Mucosa of descending colon (tissue), 3 donors: ENCODE results near the gene MYOM3. TPM values are rescaled to one million over a fixed set of nuclear protein-coding genes. Genes with fewer than 3 reads are reported as not detected.

Experiments used
- ATAC-seq: fragments of 200-7000 bp; cut with Tn5 transposase; one replicate; pipeline ENCODE4 v1.9.1; 2020; ENCODE audit warnings: mild to moderate bottlenecking, moderate library complexity
- DNase-seq, 3 donors: peaks; one replicate each; pipeline ENCODE4 v3.0.0-alpha.2; 2020
- H3K36me3 ChIP-seq: fragments of 200-600 bp; one replicate; pipeline ENCODE4 v1.8.0; 2021; ENCODE audit warnings: low read depth, mild to moderate bottlenecking
- H3K4me1 ChIP-seq: fragments of 200-600 bp; one replicate; pipeline ENCODE4 v1.8.0; 2021; ENCODE audit warnings: low read depth, mild to moderate bottlenecking
- H3K4me3 ChIP-seq: fragments of 200-600 bp; one replicate; pipeline ENCODE4 v1.8.0; 2021; ENCODE audit warnings: mild to moderate bottlenecking
- H3K9me3 ChIP-seq: fragments of 200-600 bp; one replicate; pipeline ENCODE4 v1.8.0; 2021; ENCODE audit warnings: mild to moderate bottlenecking
- CTCF ChIP-seq: fragments of 200-600 bp; IDR thresholded peaks from one replicate; pipeline ENCODE4 v1.8.0; 2022; ENCODE audit warnings: antibody characterized with exemption, mild to moderate bottlenecking
- intact Hi-C, 2 donors: fragments of 100-400 bp; cut with DNase I in 1 of 2; cut with micrococcal nuclease in 1 of 2; formaldehyde crosslinking; loops; one replicate each; pipeline versions ENCODE4 v1.11.0 to v1.11.1; 2022; cut with DNase I, micrococcal nuclease
- total RNA-seq, 3 donors: library from RNA; stranded (reverse); fragmentation: NEBNext Ultra II Directional in 2 of 3; extraction: Animal tissue kit (Norgen Biotek cat#: 25700) in 2 of 3; gene quantifications; one replicate each; pipeline versions ENCODE4 v1.2.1 to v1.2.4, GENCODE V29; 2021 to 2023
- donor health status: DM: no; HTN: no; CAD: no; lungs with moderate emphysema.
- donor health status: DM: no; HTN: no; CAD: no.
- donor health status: DM: no; HTN: yes; CAD: no.

MYOM3 gene
- total RNA-seq, 3 donors from 2014 or later, result 2.6 to 3.4 (median 2.7) TPM

DNA sequence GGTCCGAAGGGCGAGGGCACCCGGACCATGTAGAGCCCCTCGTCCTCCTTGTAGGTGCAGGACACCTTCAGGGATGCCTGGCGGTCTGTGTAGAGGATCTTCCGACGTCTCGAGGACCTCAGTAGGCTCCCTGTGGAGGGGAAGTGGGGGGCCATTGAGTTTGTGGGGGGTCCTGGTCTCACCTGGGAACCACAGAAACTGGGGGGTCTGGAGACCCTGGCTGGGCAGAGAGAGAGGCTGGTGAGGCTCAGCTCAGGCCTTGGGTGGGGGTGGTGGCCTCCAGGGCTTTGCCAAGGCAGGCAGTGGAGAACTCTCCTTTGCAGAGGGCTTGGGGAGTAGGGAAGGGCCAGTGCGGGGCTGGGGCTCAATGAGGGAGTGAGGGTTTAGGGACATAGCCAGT lies 19.0 kb downstream of the MYOM3 start:
- DNase-seq (no peak), ATAC-seq (no peak)
- Histone ChIP-seq H3K4me1 (no peaks in the 10 kb centered on the region), H3K36me3 (no peaks in the 10 kb centered on the region), H3K9me3 (no peaks in the 10 kb centered on the region), H3K4me3 (no peak overlapping the region)
- no peak for TF ChIP-seq CTCF
- intact Hi-C loops, result no loop called here

- DNase-seq, result no peak
- Histone ChIP-seq H3K4me1 (no peaks in the 10 kb centered on the region), H3K36me3 (no peaks in the 10 kb centered on the region), H3K9me3 (no peaks in the 10 kb centered on the region), H3K4me3 (no peak overlapping the region)
- no peak for ATAC-seq
- TF ChIP-seq CTCF, result no peak
- intact Hi-C loops, result no loop called here
These were observed 19.9 kb downstream of the MYOM3 start for GRCh38 chr1:24091971-24092482.

- intact Hi-C loops, result no loop called here
- Histone ChIP-seq H3K4me1 (no peaks in the 10 kb centered on the region), H3K4me3 (no peak overlapping the region), H3K9me3 (no peaks in the 10 kb centered on the region), H3K36me3 (no peaks in the 10 kb centered on the region)
- ATAC-seq, result no peak
- TF ChIP-seq CTCF, result no peak
- no peak for DNase-seq
These were observed 21.2 kb downstream of the MYOM3 start for GRCh38 chr1:24090736-24091135.

DNA sequence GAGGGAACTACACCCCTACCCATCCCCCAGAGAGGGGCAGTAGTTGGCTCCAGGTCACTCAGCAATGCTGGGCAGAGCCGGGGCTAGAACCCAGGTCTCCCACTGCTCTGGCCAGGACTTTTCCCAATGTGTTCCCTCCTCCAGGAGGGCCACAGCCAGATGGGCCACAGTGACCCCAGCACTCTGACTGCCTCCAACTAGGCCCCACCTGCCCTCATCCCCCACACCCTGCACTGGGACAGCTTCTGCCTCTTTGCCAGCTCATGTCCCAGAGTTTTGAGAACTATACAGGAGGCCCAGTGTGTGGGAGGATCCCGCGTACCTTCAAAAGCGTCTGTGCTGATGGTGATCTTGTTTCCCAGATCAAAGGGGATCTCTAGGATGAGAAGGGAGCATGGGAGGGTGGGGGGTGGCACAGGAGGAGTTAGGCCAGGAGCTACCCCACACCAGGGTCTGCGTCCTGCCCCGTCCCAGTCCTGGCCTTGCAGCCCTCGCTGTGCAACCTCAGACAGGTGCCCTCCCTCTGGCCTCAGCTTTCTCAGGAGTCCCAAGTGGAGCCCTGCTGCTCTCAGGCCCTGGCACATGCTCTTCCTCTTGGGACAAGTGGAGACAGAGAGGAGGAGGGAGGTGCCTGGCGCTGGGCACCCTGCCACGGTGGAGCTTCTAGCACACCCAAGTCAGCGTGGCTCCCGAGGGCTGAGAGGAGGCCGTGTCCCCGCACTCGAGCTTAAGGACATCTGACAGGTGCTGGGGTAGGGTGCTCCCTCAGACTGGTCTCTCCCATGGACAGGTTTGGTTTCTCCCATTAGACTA lies 22.0 kb downstream of the MYOM3 start:
- intact Hi-C loops, result no loop called here
- DNase-seq, result no peak
- Histone ChIP-seq H3K36me3 (no peaks in the 10 kb centered on the region), H3K9me3 (no peaks in the 10 kb centered on the region), H3K4me1 (no peaks in the 10 kb centered on the region), H3K4me3 (no peak overlapping the region)
- no peak for TF ChIP-seq CTCF
- ATAC-seq, result no peak

DNA sequence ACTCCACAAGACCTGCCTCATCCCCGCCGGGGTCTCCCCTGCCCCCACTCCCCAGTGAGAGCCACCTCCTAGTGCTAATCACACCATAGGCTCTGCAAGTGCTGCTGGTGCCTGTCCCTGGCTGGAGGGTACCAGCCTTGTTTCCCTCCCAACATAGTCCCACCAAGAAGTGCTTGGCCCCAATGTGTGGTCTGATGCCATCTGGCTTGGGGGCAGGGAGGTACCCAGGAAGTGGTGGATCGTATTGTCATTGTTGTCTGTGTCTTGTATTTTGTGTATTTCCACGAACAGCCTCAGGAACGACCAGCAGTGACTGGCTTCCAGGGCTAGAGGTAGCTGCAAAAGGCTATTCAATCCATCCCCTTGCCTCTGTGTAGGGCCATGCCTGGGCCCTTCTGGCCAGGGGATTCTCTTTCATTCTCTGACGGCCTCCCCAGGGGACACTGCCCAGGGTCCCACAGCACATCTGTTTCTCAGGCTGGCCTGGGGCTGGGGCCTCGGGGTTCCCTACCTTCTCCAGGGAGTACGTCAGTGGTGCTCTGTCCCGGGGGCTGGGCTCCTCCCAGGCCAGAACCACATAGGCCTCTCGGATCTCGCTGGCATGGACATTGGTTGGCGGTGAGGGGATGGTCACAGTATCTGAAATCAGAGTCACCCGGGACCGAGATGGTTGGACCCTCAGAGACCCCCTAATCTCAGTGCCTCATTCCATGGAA lies 22.8 kb downstream of the MYOM3 start:
- Histone ChIP-seq H3K9me3 (no peaks in the 10 kb centered on the region), H3K4me1 (no peaks in the 10 kb centered on the region), H3K36me3 (no peaks in the 10 kb centered on the region), H3K4me3 (no peak overlapping the region)
- ATAC-seq (no peak), DNase-seq (no peak)
- intact Hi-C loops, result no loop called here
- TF ChIP-seq CTCF, result no peak
